HCT116 (cell line): ENCODE results near the gene TCF7L1. TPM values are rescaled to one million over a fixed set of nuclear protein-coding genes. Genes with fewer than 3 reads are reported as not detected.

Experiments
- ATAC-seq: fragments of 200-7000 bp; cut with Tn5 transposase; 2 replicates; pipeline ENCODE4 v1.9.1; 2020; ENCODE audit warnings: mild to moderate bottlenecking, moderate library complexity
- BruUV-seq: library from RNA; stranded (reverse); fragments of 400-500 nt; replicated peaks from 2 replicates; lab custom pipeline; 2021; lab: Mats Ljungman, UMichigan
- CTCF ChIA-PET: fragments of 300-600 bp; sonication (Branson Sonifier 250); formaldehyde crosslinking; loops from one replicate; lab custom pipeline; 2021; ENCODE audit warnings: antibody characterized with exemption; lab: Charles Lee
- POLR2A ChIA-PET: fragments of 300-600, 350-600 bp; sonication (Branson Sonifier 250); formaldehyde crosslinking; loops from one replicate; lab custom pipeline; 2021; ENCODE audit warnings: antibody characterized with exemption; lab: Charles Lee
- RAD21 ChIA-PET, 2 experiments: fragments of 300-600 bp; sonication (Branson Sonifier 250); formaldehyde crosslinking; loops; one replicate each; lab custom pipeline; 2023; ENCODE audit warnings: low total read pairs in 2 of 2; ENCODE audit not compliant: uncharacterized antibody in 2 of 2, unreplicated experiment in 2 of 2, low non-redundant PET in 1 of 2; lab: Charles Lee
- DNase-seq: peaks from one replicate; pipeline ENCODE4 v3.0.0-alpha.2; 2010; ENCODE audit warnings: low read depth, low spot score
- H2AFZ ChIP-seq: fragments of 200-600 bp; shearing (Covaris generic), sonication (generic); 2 replicates; pipeline ENCODE4 v1.6.1; 2017; ENCODE audit warnings: low read depth, mixed run types, mixed read lengths, antibody characterized with exemption, low read length; ENCODE audit not compliant: poor library complexity, severe bottlenecking
- H3K27ac ChIP-seq: 2 replicates; pipeline ENCODE4 v1.5.1; 2012; ENCODE audit warnings: low read depth, low read length
- H3K27me3 ChIP-seq: fragments of 200-600 bp; sonication (generic); 2 replicates; pipeline ENCODE4 v1.6.1; 2016; ENCODE audit warnings: mixed run types, low read length, mixed read lengths; ENCODE audit not compliant: insufficient read depth
- H3K36me3 ChIP-seq, 2 experiments: fragments of 200-500 bp in 1 of 2; fragments of 200-600 bp in 1 of 2; sonication (Bioruptor generic) in 1 of 2; sonication (generic) in 1 of 2; 2 replicates each; pipeline versions ENCODE4 v1.5.1 to v1.6.1; 2014 to 2016; ENCODE audit warnings: low read length in 2 of 2, inconsistent platforms in 1 of 2, mixed read lengths in 1 of 2, mixed run types in 1 of 2; ENCODE audit not compliant: insufficient read depth in 2 of 2, control insufficient read depth in 1 of 2
- H3K4me1 ChIP-seq, 2 experiments: fragments of 200-600 bp in 1 of 2; sonication (generic) in 1 of 2; 2 replicates each; pipeline versions ENCODE4 v1.5.1 to v1.6.1; 2012 to 2017; ENCODE audit warnings: low read length in 2 of 2, inconsistent platforms in 1 of 2, mild to moderate bottlenecking in 1 of 2, mixed read lengths in 1 of 2, mixed run types in 1 of 2, moderate library complexity in 1 of 2; ENCODE audit not compliant: insufficient read depth in 2 of 2, control insufficient read depth in 1 of 2
- H3K4me2 ChIP-seq: fragments of 200-600 bp; sonication (generic); 2 replicates; pipeline ENCODE4 v1.6.1; 2017; ENCODE audit warnings: mixed run types, low read length, mixed read lengths
- H3K4me3 ChIP-seq, 2 experiments: fragments of 200-600 bp in 1 of 2; sonication (generic) in 1 of 2; replicated peaks in 1 of 2; 2 replicates each; pipeline ENCODE4 v1.5.1; 2011 to 2016; ENCODE audit warnings: low read length in 2 of 2, control low read depth in 1 of 2, low read depth in 1 of 2, mild to moderate bottlenecking in 1 of 2, mixed read lengths in 1 of 2, mixed run types in 1 of 2
- H3K79me2 ChIP-seq: fragments of 200-600 bp; sonication (generic); 2 replicates; pipeline ENCODE4 v1.6.1; 2017; ENCODE audit warnings: mild to moderate bottlenecking, mixed run types, low read length, moderate library complexity, mixed read lengths; ENCODE audit not compliant: insufficient read depth
- H3K9ac ChIP-seq: fragments of 200-600 bp; sonication (generic); 2 replicates; pipeline ENCODE4 v1.6.1; 2016; ENCODE audit warnings: low read length, mixed read lengths
- H3K9me2 ChIP-seq: fragments of 200-600 bp; sonication (generic), shearing (Covaris generic); 2 replicates; pipeline ENCODE4 v1.6.1; 2017; ENCODE audit warnings: mixed run types, mild to moderate bottlenecking, moderate library complexity; ENCODE audit not compliant: insufficient read depth
- H3K9me3 ChIP-seq, 2 experiments: fragments of 200-500 bp in 1 of 2; fragments of 200-600 bp in 1 of 2; sonication (Bioruptor generic) in 1 of 2; sonication (generic) in 1 of 2; 2 replicates each; pipeline ENCODE4 v1.6.1; 2014 to 2017; ENCODE audit warnings: low read length in 2 of 2, mixed read lengths in 2 of 2, inconsistent platforms in 1 of 2, low read depth in 1 of 2, mild to moderate bottlenecking in 1 of 2, mixed run types in 1 of 2, moderate library complexity in 1 of 2; ENCODE audit not compliant: control insufficient read depth in 1 of 2, insufficient read depth in 1 of 2
- H4K20me1 ChIP-seq: fragments of 200-600 bp; sonication (generic), shearing (Covaris generic); 2 replicates; pipeline ENCODE4 v1.6.1; 2017; ENCODE audit warnings: mixed run types, mild to moderate bottlenecking, moderate library complexity; ENCODE audit not compliant: insufficient read depth
- CEBPB ChIP-seq: IDR thresholded peaks from 2 replicates; pipeline ENCODE4 v1.6.1; 2012; ENCODE audit warnings: low read depth
- EZH2 ChIP-seq: fragments of 200-600 bp; sonication (generic); IDR thresholded peaks from 2 replicates; pipeline ENCODE4 v1.6.1; 2017; ENCODE audit warnings: antibody characterized with exemption, mixed run types
- POLR2A ChIP-seq: IDR thresholded peaks from 2 replicates; pipeline ENCODE4 v1.7.0; 2011; ENCODE audit warnings: borderline replicate concordance; ENCODE audit not compliant: insufficient read depth, insufficient read length; ENCODE audit errors: extremely low read depth
- RAD21 ChIP-seq: IDR thresholded peaks from 2 replicates; pipeline ENCODE4 v1.6.1; 2012; ENCODE audit warnings: low read depth, mild to moderate bottlenecking
- intact Hi-C: fragments of 100-400 bp; cut with micrococcal nuclease; formaldehyde crosslinking; loops from 2 replicates; pipeline ENCODE4 v1.10.0; 2022
- total RNA-seq: library from RNA; stranded (reverse); gene quantifications from one replicate; pipeline ENCODE4 v1.2.1, GENCODE V29; 2021; ENCODE audit not compliant: unreplicated experiment
- TF ChIP-seq, protein P1 (sequence below), 3 experiments: fragments of 200-600 bp in 1 of 3; sonication (generic) in 1 of 3; IDR thresholded peaks in 2 of 3; conservative IDR thresholded peaks in 1 of 3; 2 replicates each; pipeline ENCODE4 v1.5.1; 2012 to 2017; ENCODE audit warnings: low read depth in 2 of 3, low read length in 2 of 3, antibody characterized with exemption in 1 of 3, borderline replicate concordance in 1 of 3, control low read depth in 1 of 3, mild to moderate bottlenecking in 1 of 3, mixed read lengths in 1 of 3, mixed run types in 1 of 3, moderate library complexity in 1 of 3; ENCODE audit not compliant: insufficient read depth in 1 of 3

Gene TCF7L1
- total RNA-seq, 1 experiment from 2014 or later: 10.3 TPM

DNA sequence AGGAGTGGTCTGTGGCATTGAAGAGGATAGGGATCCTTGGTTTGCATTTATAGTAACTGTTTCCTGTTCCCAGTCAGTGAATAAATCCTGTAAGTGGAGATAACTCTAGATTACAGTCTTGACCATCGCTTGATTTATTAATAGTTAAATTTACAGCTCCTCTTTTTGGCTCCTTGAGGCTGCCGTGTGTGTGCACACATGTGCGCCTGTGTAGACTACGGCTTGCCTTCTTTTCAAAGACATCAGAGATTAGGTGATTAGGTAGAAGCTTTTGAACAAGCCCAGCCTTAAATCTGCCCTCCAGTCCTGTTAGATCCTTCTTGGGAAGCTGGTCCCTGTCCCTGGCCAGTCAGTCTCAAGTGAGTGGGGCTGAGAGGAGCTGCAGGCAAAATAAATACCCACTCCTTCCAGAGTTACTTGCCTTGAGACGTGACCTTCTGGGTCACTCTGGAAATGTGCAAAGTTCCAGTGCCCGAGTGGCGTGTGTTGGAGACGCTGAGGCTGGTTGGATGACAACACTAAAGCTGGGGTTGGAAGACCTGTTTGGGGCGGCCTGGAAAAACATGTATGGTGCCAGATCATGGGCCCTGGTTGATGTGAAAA is 32.0 kb downstream of the TCF7L1 start:
- H3K27ac ChIP-seq: no peak overlapping the region
- H2AFZ ChIP-seq: no peak overlapping the region
- DNase-seq (no peak), ATAC-seq (no peak)
- no peaks in the 10 kb centered on the region for H3K9me3 ChIP-seq
- intact Hi-C loops: no loop called here
- TF ChIP-seq, protein P1, sequence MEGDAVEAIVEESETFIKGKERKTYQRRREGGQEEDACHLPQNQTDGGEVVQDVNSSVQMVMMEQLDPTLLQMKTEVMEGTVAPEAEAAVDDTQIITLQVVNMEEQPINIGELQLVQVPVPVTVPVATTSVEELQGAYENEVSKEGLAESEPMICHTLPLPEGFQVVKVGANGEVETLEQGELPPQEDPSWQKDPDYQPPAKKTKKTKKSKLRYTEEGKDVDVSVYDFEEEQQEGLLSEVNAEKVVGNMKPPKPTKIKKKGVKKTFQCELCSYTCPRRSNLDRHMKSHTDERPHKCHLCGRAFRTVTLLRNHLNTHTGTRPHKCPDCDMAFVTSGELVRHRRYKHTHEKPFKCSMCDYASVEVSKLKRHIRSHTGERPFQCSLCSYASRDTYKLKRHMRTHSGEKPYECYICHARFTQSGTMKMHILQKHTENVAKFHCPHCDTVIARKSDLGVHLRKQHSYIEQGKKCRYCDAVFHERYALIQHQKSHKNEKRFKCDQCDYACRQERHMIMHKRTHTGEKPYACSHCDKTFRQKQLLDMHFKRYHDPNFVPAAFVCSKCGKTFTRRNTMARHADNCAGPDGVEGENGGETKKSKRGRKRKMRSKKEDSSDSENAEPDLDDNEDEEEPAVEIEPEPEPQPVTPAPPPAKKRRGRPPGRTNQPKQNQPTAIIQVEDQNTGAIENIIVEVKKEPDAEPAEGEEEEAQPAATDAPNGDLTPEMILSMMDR (IDR thresholded peaks at IDR 0.05 in 2 of 3, conservative IDR thresholded peaks at IDR 0.05 in 1 of 3; ENCODE audit: borderline replicate concordance in 1 of 3, insufficient read depth in 1 of 3, low read depth in 2 of 3, low read length in 2 of 3): no peak
- TF ChIP-seq RAD21 (no peak), EZH2 (no peak), CEBPB (no peak)
- no peaks in the 10 kb centered on the region for H3K79me2 ChIP-seq
- CTCF ChIA-PET: no interaction called here
- no peak overlapping the region for H3K9ac ChIP-seq
- H3K36me3 ChIP-seq: no peaks in the 10 kb centered on the region
- RAD21 ChIA-PET: no interaction called here
- H3K4me1 ChIP-seq: no peaks in the 10 kb centered on the region
- no peaks in the 10 kb centered on the region for H3K9me2 ChIP-seq
- H3K27me3 ChIP-seq: no peaks in the 10 kb centered on the region
- no peaks in the 10 kb centered on the region; the same call in 1 of the 2 replicates for H4K20me1 ChIP-seq
- no TSS peak for BruUV-seq
- POLR2A ChIA-PET: no interaction called here
- no peak overlapping the region for H3K4me2 ChIP-seq
- no peak overlapping the region for H3K4me3 ChIP-seq

DNA sequence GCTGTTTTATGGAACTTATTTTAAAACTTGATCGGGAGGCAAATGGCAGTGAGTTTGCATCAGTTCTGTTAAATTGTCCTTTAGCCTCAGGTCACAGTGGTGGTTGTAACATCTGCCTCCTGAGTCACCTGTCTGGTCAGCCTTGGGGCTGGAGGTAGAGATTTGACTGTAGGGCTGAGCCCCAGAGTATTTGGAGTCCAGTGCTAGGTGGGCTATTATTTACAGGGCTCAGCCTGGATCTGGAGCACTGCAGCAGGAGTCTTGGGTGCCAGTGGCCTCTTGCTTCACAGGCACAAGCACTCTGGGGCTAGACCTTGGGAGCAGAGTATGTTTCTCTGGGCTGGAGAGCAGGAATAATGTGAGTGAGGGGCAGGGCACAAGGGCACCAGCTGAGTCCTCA is 32.8 kb downstream of the TCF7L1 start:
- RAD21 ChIA-PET: no interaction called here
- H4K20me1 ChIP-seq: no peaks in the 10 kb centered on the region; the same call in 1 of the 2 replicates

More for the DNA sequence above, 32.8 kb downstream of the TCF7L1 start:
- intact Hi-C loops: no loop called here
- Histone ChIP-seq H3K9me2 (no peaks in the 10 kb centered on the region), H3K27ac (no peak overlapping the region), H3K4me1 (no peaks in the 10 kb centered on the region), H3K4me3 (no peak overlapping the region), H3K9me3 (no peaks in the 10 kb centered on the region), H3K27me3 (no peaks in the 10 kb centered on the region), H3K9ac (no peak overlapping the region), H3K36me3 (no peaks in the 10 kb centered on the region), H2AFZ (no peak overlapping the region), H3K79me2 (no peaks in the 10 kb centered on the region), H3K4me2 (no peak overlapping the region)
- DNase-seq (no peak), ATAC-seq (no peak)
- ChIA-PET POLR2A (no interaction called here), CTCF (no interaction called here)
- TF ChIP-seq POLR2A (no peak), EZH2 (no peak)
- TF ChIP-seq, all 23 proteins: peak for 0
- BruUV-seq: no TSS peak
